HepG2 (cell line): ENCODE measurements around the gene LDB2. TPM values are rescaled to one million over a fixed set of nuclear protein-coding genes. Genes with fewer than 3 reads are reported as not detected.

Experiments
- BRF2 ChIP-seq: sonication (generic); formaldehyde crosslinking; IDR thresholded peaks from 2 replicates; pipeline ENCODE4 v1.8.1; 2022; ENCODE audit warnings: mild to moderate bottlenecking, missing genetic modification reagents
- FOXM1 ChIP-seq: sonication (generic); formaldehyde crosslinking; IDR thresholded peaks from 2 replicates; pipeline ENCODE4 v1.5.0; 2020; ENCODE audit warnings: missing genetic modification reagents
- FOXP4 ChIP-seq: sonication (generic); formaldehyde crosslinking; IDR thresholded peaks from 2 replicates; pipeline ENCODE4 v1.4.0; 2020; ENCODE audit warnings: missing genetic modification reagents
- TRIM22 ChIP-seq: fragments of 450-650 bp; IDR thresholded peaks from 2 replicates; pipeline ENCODE4 v1.6.1; 2017
- ZBTB42 ChIP-seq: sonication (generic); formaldehyde crosslinking; IDR thresholded peaks from 2 replicates; pipeline ENCODE4 v1.5.0; 2020; ENCODE audit warnings: mild to moderate bottlenecking, missing genetic modification reagents
- ZNF138 ChIP-seq: sonication (generic); formaldehyde crosslinking; IDR thresholded peaks from 2 replicates; pipeline ENCODE4 v1.5.0; 2020; ENCODE audit warnings: mild to moderate bottlenecking, low read depth, missing genetic modification reagents
- ZNF563 ChIP-seq: sonication (generic); formaldehyde crosslinking; IDR thresholded peaks from 2 replicates; pipeline ENCODE4 v1.8.0; 2022; ENCODE audit warnings: mild to moderate bottlenecking, moderate library complexity, missing genetic modification reagents
- polyA plus RNA-seq, 8 experiments: library from polyadenylated mRNA; depleted of rRNA in 3 of 8; stranded (reverse) in 7 of 8; unstranded in 1 of 8; fragments of >200 nt; fragmentation: Illumina TruSeq in 4 of 8; extraction: Trizol in 4 of 8; gene quantifications; 2 replicates each; pipeline versions ENCODE4 v1.2.1 to v1.2.3, GENCODE V29; 2011 to 2016; ENCODE audit warnings: low read depth in 4 of 8, missing spikeins in 1 of 8, mixed read lengths in 1 of 8; ENCODE audit not compliant: insufficient read depth in 1 of 8
- total RNA-seq, 5 experiments: library from RNA; depleted of rRNA; stranded (reverse); fragments of >200 nt; fragmentation: Illumina TruSeq; extraction: Trizol; gene quantifications; 2 replicates each; pipeline ENCODE4 v1.2.3, GENCODE V29; 2016; ENCODE audit warnings: low read depth in 1 of 5
- TF ChIP-seq, protein P1 (sequence below): sonication (generic); formaldehyde crosslinking; IDR thresholded peaks from 2 replicates; pipeline ENCODE4 v1.5.1; 2020; ENCODE audit warnings: missing genetic modification reagents, mild to moderate bottlenecking, borderline replicate concordance
- TF ChIP-seq, protein P2 (sequence below), 2 experiments: sonication (generic) in 1 of 2; formaldehyde crosslinking in 1 of 2; IDR thresholded peaks; 2 replicates each; pipeline versions ENCODE4 v1.6.1 to v1.9.0; 2014 to 2022; ENCODE audit warnings: antibody characterized with exemption in 1 of 2, borderline replicate concordance in 1 of 2, inconsistent platforms in 1 of 2, low read depth in 1 of 2, missing genetic modification reagents in 1 of 2

Gene LDB2
- total and polyA plus RNA-seq, 2 of the 13 experiments (the other 11 are each of a cell fraction or from before 2014, with no cell fraction given) = not detected

DNA sequence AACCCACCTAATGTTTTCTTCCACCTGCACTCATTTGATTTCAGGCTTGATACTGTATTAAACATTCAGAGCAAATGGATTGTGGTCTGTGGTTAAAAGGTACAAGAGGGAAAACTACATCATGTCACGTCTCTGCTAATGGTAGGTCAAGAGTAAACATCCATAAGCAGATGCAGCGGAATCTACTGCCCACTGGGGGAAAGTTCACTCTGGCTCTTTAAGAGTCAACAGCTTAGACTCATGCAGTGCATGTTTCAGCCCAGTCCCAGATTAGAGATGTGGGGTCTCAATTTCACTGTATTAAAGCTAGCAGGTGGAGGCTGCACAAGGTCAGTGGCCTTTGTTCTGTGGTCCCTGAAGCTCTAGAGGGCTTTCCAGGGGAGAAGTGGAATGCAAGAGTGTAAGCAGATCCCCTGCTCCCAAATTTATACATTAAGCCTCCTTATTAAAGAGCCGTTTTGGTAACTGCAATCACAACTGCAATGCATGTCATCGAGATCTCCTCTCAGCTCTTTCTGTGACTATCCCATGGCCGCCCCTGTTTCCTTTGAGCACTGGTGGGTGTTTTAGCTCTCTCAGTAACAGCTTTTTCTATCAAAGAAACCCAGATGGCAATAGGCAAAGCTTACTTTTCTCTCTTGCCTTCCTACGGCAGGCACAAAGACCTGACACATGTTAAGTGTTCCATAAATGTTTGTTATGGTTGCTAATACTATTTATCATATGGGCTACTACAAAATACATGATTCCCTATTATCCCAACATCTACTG lies 53.4 kb downstream of the LDB2 start (continued):
- TF ChIP-seq, protein P1, sequence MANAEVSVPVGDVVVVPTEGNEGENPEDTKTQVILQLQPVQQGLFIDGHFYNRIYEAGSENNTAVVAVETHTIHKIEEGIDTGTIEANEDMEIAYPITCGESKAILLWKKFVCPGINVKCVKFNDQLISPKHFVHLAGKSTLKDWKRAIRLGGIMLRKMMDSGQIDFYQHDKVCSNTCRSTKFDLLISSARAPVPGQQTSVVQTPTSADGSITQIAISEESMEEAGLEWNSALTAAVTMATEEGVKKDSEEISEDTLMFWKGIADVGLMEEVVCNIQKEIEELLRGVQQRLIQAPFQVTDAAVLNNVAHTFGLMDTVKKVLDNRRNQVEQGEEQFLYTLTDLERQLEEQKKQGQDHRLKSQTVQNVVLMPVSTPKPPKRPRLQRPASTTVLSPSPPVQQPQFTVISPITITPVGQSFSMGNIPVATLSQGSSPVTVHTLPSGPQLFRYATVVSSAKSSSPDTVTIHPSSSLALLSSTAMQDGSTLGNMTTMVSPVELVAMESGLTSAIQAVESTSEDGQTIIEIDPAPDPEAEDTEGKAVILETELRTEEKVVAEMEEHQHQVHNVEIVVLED (CRISPR knock-in tag) = no peak
- TF ChIP-seq ZNF138 = no peak
- TF ChIP-seq FOXM1 = no peak
- TF ChIP-seq TRIM22 = no peak
- TF ChIP-seq FOXP4 (CRISPR knock-in tag) = peak; percentile 56
- TF ChIP-seq ZBTB42 (CRISPR knock-in tag) = no peak
- TF ChIP-seq ZNF563 (CRISPR knock-in tag) = no peak
- no peak for TF ChIP-seq BRF2 (CRISPR knock-in tag)
- TF ChIP-seq, protein P2, sequence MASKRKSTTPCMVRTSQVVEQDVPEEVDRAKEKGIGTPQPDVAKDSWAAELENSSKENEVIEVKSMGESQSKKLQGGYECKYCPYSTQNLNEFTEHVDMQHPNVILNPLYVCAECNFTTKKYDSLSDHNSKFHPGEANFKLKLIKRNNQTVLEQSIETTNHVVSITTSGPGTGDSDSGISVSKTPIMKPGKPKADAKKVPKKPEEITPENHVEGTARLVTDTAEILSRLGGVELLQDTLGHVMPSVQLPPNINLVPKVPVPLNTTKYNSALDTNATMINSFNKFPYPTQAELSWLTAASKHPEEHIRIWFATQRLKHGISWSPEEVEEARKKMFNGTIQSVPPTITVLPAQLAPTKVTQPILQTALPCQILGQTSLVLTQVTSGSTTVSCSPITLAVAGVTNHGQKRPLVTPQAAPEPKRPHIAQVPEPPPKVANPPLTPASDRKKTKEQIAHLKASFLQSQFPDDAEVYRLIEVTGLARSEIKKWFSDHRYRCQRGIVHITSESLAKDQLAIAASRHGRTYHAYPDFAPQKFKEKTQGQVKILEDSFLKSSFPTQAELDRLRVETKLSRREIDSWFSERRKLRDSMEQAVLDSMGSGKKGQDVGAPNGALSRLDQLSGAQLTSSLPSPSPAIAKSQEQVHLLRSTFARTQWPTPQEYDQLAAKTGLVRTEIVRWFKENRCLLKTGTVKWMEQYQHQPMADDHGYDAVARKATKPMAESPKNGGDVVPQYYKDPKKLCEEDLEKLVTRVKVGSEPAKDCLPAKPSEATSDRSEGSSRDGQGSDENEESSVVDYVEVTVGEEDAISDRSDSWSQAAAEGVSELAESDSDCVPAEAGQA (IDR thresholded peaks at IDR 0.05; ENCODE audit: low read depth) = no peak
- TF ChIP-seq, protein P2 (CRISPR knock-in tag; IDR thresholded peaks at IDR 0.05; ENCODE audit: borderline replicate concordance) = 0 out of 2 replicates have a peak, but pooled peaks have one; percentile 25
